GM12878 (cell line): Measurements from ENCODE around the gene AKAP9. TPM values are rescaled to one million over a fixed set of nuclear protein-coding genes. Genes with fewer than 3 reads are reported as not detected.

Source experiments
- ATAC-seq: fragments of 200-7000 bp; cut with Tn5 transposase; 3 replicates; pipeline ENCODE4 v1.9.1; 2020; ENCODE audit warnings: mild to moderate bottlenecking, moderate library complexity
- Bru-seq: library from RNA; stranded (reverse); fragments of 400-500 nt; gene quantifications from one replicate; lab custom pipeline; 2021; lab: Mats Ljungman, UMichigan
- BruChase-seq, 2 experiments: library from RNA; stranded (reverse); fragments of 400-500 nt; gene quantifications; one replicate each; lab custom pipeline; 2021; lab: Mats Ljungman, UMichigan
- BruUV-seq: library from RNA; stranded (reverse); fragments of 400-500 nt; replicated peaks from 2 replicates; lab custom pipeline; 2021; lab: Mats Ljungman, UMichigan
- CTCF ChIA-PET: fragments of 300-600 bp; sonication (Branson Sonifier 250); formaldehyde crosslinking; extraction: SDS; loops from one replicate; lab custom pipeline; 2021; ENCODE audit warnings: inconsistent platforms; lab: Yijun Ruan, JAX
- POLR2A ChIA-PET: fragments of 350-600 bp; formaldehyde crosslinking; extraction: SDS; loops from one replicate; lab custom pipeline; 2021; ENCODE audit warnings: inconsistent platforms; lab: Charles Lee
- RAD21 ChIA-PET: fragments of 300-600 bp; sonication (Branson Sonifier 250); formaldehyde crosslinking; loops from one replicate; lab custom pipeline; 2023; ENCODE audit warnings: antibody characterized with exemption; ENCODE audit not compliant: unreplicated experiment; lab: Charles Lee
- SMC1A ChIA-PET: fragments of 300-600 bp; sonication (Branson Sonifier 250); formaldehyde crosslinking; loops from one replicate; lab custom pipeline; 2023; ENCODE audit not compliant: unreplicated experiment, uncharacterized antibody; lab: Charles Lee
- DNase-seq: peaks from one replicate; pipeline ENCODE4 v3.0.0-alpha.2; 2011; ENCODE audit warnings: low read depth, low spot score
- FAIRE-seq: peaks from 3 replicates; lab custom pipeline; 2011; peaks lifted over from hg19 to GRCh38; lab: Jason Lieb, UNC
- H2AFZ ChIP-seq: 2 replicates; pipeline ENCODE4 v1.6.0; 2011; ENCODE audit warnings: low read depth, low read length, control low read depth; ENCODE audit not compliant: control insufficient read depth
- H3K27ac ChIP-seq: 2 replicates; pipeline ENCODE4 v1.5.1; 2011; ENCODE audit warnings: control low read depth; ENCODE audit not compliant: control insufficient read depth, insufficient read depth
- H3K27me3 ChIP-seq, 2 experiments: replicated peaks in 1 of 2; 2 replicates each; pipeline versions ENCODE4 v1.6.0 to v1.6.1; 2011; ENCODE audit warnings: low read length in 1 of 2; ENCODE audit not compliant: control insufficient read depth in 2 of 2, insufficient read depth in 2 of 2
- H3K36me3 ChIP-seq, 2 experiments: 2 replicates each; pipeline ENCODE4 v1.5.1; 2011; ENCODE audit warnings: low read length in 1 of 2; ENCODE audit not compliant: control insufficient read depth in 2 of 2, insufficient read depth in 2 of 2
- H3K4me1 ChIP-seq: 2 replicates; pipeline ENCODE4 v1.6.1; 2011; ENCODE audit warnings: mild to moderate bottlenecking, low read length, moderate library complexity, mixed read lengths; ENCODE audit not compliant: control insufficient read depth, insufficient read depth
- H3K4me2 ChIP-seq: 2 replicates; pipeline ENCODE4 v1.6.0; 2011; ENCODE audit warnings: control low read depth; ENCODE audit not compliant: control insufficient read depth, insufficient read depth
- H3K4me3 ChIP-seq: fragments of 200-600 bp; sonication (generic); 2 replicates; pipeline ENCODE4 v1.5.1; 2016
- H3K79me2 ChIP-seq: 2 replicates; pipeline ENCODE4 v1.6.0; 2011; ENCODE audit warnings: low read length; ENCODE audit not compliant: control insufficient read depth, insufficient read depth
- H3K9ac ChIP-seq: 2 replicates; pipeline ENCODE4 v1.8.0; 2011; ENCODE audit warnings: low read length, control low read depth, mixed read lengths; ENCODE audit not compliant: control insufficient read depth, insufficient read depth
- H3K9me3 ChIP-seq: replicated peaks from 3 replicates; pipeline ENCODE4 v1.5.1; 2011; ENCODE audit warnings: mild to moderate bottlenecking, low read length; ENCODE audit not compliant: control insufficient read depth, insufficient read depth
- H4K20me1 ChIP-seq: 2 replicates; pipeline ENCODE4 v1.6.0; 2011; ENCODE audit not compliant: control insufficient read depth, insufficient read depth
- IKZF2 ChIP-seq, 2 experiments: fragments of 450-650 bp; IDR thresholded peaks; 2 replicates each; pipeline ENCODE4 v1.6.1; 2017; ENCODE audit warnings: mild to moderate bottlenecking in 2 of 2, moderate library complexity in 2 of 2
- KAT2A ChIP-seq: conservative IDR thresholded peaks from 2 replicates; pipeline ENCODE4 v1.6.1; 2011; ENCODE audit warnings: low read depth, low read length; ENCODE audit not compliant: control insufficient read depth
- SPI1 ChIP-seq: IDR thresholded peaks from 2 replicates; pipeline ENCODE4 v1.6.1; 2011; ENCODE audit warnings: low read depth, mild to moderate bottlenecking, low read length, moderate library complexity, borderline replicate concordance; ENCODE audit not compliant: insufficient read depth
- YBX1 ChIP-seq: fragments of 450-650 bp; IDR thresholded peaks from 2 replicates; pipeline ENCODE4 v1.6.1; 2016; ENCODE audit warnings: antibody characterized with exemption
- WGBS: methylation state at CpG from one replicate; pipeline ENCODE4 v1.1.6; 2016; ENCODE audit warnings: low lambda C conversion rate; ENCODE audit not compliant: insufficient replicate concordance, insufficient coverage; ENCODE audit errors: missing lambda C conversion rate; 5-methylcytosine and 5-hydroxymethylcytosine counted together
- in situ Hi-C: fragments of 300-500 bp; cut with MboI; formaldehyde crosslinking; loops from 9 replicates; pipeline ENCODE4 v1.14.3; 2018; ENCODE audit warnings: mixed read lengths
- intact Hi-C: fragments of 100-400 bp; cut with micrococcal nuclease; formaldehyde crosslinking; loops from one replicate; pipeline ENCODE4 v1.14.2; 2022; ENCODE audit not compliant: unreplicated experiment
- long read RNA-seq, 2 experiments: library from polyadenylated mRNA; unstranded; transcript quantifications; one replicate each; pipeline ENCODE4 v2.0.0, GENCODE V29; 2019 to 2020
- polyA minus RNA-seq, 3 experiments: library from RNA; depleted of rRNA, polyadenylated mRNA; stranded (reverse); fragments of >200 nt; gene quantifications; 2 replicates each; pipeline ENCODE4 v1.2.3, GENCODE V29; 2011
- polyA plus RNA-seq, 11 experiments: library from polyadenylated mRNA; depleted of rRNA in 4 of 11; unstranded in 6 of 11; stranded (reverse) in 5 of 11; fragments of >200 nt; fragmentation: Nextera tagmentation in 4 of 11; fragmentation: Illumina TruSeq in 1 of 11; extraction: Ambion mirVana in 4 of 11; extraction: Trizol in 1 of 11; gene quantifications; 1 replicate in 1 of 11; 2 replicates in 10 of 11; pipeline versions ENCODE4 v1.2.1 to v1.2.3, GENCODE V29; 2011 to 2016; ENCODE audit warnings: inconsistent platforms in 2 of 11, missing spikeins in 2 of 11, low read depth in 1 of 11
- total RNA-seq, 4 experiments: library from RNA; depleted of rRNA in 3 of 4; stranded (reverse); fragments of >200 nt in 3 of 4; fragmentation: Illumina TruSeq in 1 of 4; extraction: Trizol in 1 of 4; gene quantifications; 2 replicates each; pipeline versions ENCODE4 v1.2.1 to v1.2.3, GENCODE V29; 2013 to 2021
- TF ChIP-seq, protein P1 (sequence below): fragments of 450-650 bp; formaldehyde crosslinking; IDR thresholded peaks from 2 replicates; pipeline ENCODE4 v1.5.0; 2022; ENCODE audit warnings: mild to moderate bottlenecking, missing genetic modification characterization
- TF ChIP-seq, protein P2 (sequence below): fragments of 450-650 bp; IDR thresholded peaks from 2 replicates; pipeline ENCODE4 v1.6.1; 2016; ENCODE audit warnings: mild to moderate bottlenecking, moderate library complexity, borderline replicate concordance

The AKAP9 gene
- 258 and 262 TPM in 2 replicates for total RNA-seq (2013; cell fraction: nucleolus; rRNA removed)
- total RNA-seq (2014; rRNA removed) (31.6 and 36.7 TPM in 2 replicates), total RNA-seq (2014; rRNA removed; fragmentation: Illumina TruSeq; extraction: Trizol) (62.8 TPM in 2 replicates), total RNA-seq (2021) (27.8 and 28.6 TPM in 2 replicates), polyA plus RNA-seq (2011; rRNA removed) (30.6 and 52.0 TPM in 2 replicates), polyA plus RNA-seq (2014; fragmentation: Illumina TruSeq; extraction: Trizol) (31.6 and 44.3 TPM in 2 replicates), polyA plus RNA-seq (2014; fragmentation: Nextera tagmentation; extraction: Ambion mirVana) (10 to 100 TPM; 21.1 to 42.8 TPM), polyA plus RNA-seq (2014; rRNA removed) (14.6 and 22.0 TPM in 2 replicates), polyA plus RNA-seq (2016; fragmentation: Nextera tagmentation; extraction: Ambion mirVana) (10 to 100 TPM; 41.3 to 46.8 TPM), polyA minus RNA-seq (2011; rRNA and poly(A)+ RNA removed) (21.4 and 35.3 TPM in 2 replicates), Bru-seq, nascent RNA (percentile 80 among the genes with signal in this experiment), BruChase-seq, experiment 1, labeled RNA remaining after a 6-hour chase (percentile 82 among the genes with signal in this experiment), BruChase-seq, experiment 2, labeled RNA remaining after a 2-hour chase (percentile 84 among the genes with signal in this experiment)
- polyA plus RNA-seq (2011; ENCODE audit: low read depth): 16.7 TPM
- polyA plus RNA-seq (2011; cell fraction: cytosol; rRNA removed): 7.9 and 8.1 TPM in 2 replicates
- 33.4 and 37.0 TPM in 2 replicates for polyA plus RNA-seq (2011; cell fraction: nucleus; rRNA removed)
- polyA plus RNA-seq (2012): 26.2 and 26.6 TPM in 2 replicates
- polyA minus RNA-seq (2011; cell fraction: cytosol; rRNA and poly(A)+ RNA removed): 13.9 and 17.5 TPM in 2 replicates
- polyA minus RNA-seq (2011; cell fraction: nucleus; rRNA and poly(A)+ RNA removed): 44.7 and 70.8 TPM in 2 replicates
- long read RNA-seq, experiment 1, partial matches to known transcripts: 5 of 14 reads
- long read RNA-seq, experiment 1, other reads (novel, unspliced or antisense): 6 of 14 reads
- long read RNA-seq, experiment 2, transcript AKAP9-205 (7 exons, 1,356 nt): major isoform, 6 of 54 reads
- long read RNA-seq, experiment 2, partial matches to known transcripts: 30 of 54 reads
- long read RNA-seq, experiment 2, other reads (novel, unspliced or antisense): 18 of 54 reads

DNA sequence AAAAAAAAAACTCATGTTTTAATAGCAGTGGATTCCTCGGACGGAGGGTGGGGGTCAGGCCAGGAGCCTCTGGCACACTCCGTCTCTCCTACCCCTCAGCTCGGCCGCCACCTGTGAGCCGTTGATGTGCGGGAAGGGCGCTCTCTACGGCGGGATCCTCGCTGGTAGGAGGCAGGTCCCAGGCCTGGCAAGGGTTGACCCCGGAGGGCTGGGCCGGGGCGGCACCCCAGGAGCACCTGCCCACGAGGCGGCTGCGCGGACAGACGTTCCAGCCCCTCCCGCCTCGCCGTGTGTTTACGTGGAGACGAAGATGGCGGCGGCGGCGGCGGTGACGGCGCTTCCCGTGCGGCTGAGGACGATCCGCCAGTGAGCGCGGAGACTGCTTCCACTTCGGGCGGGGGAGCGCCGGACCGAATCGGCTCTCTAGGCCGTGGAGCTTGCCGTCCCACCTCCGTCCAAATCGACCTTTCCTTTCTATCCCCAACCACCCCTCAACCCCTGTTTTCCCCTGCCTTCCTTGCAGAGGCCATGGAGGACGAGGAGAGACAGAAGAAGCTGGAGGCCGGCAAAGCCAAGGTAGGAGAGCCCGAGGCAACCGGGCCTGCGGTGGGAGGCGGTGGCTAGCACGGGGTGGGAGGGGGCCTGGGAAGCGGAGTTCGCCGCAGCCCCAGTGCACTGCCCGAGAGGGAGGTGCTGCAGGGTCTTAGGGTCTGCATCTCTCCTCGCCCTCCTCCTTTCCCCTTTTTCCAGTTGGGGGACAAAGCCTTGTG, at the start of gene AKAP9:
Gene AKAP9, plus strand, starts transcription at position 291 of the 770 bp plus-strand sequence. Its CDS starts 238 bp downstream, at position 529.
- H3K4me1 ChIP-seq: peaks cover 5% of the 10 kb centered on the region; the same call in 1 of the 2 replicates
- no peaks in the 10 kb centered on the region for H3K36me3 ChIP-seq
- DNase-seq (peak; percentile 44), ATAC-seq (peak; percentile 96), FAIRE-seq (peak; percentile 73)
- ChIA-PET RAD21 (interaction anchor here (0.6 to 4.2 kb wide), 7 partner anchors 11 to 588 kb away, joined by 3 to 16 read pairs (median 3); partner anchors contain the start of genes ANKIB1, GATAD1, KRIT1 and MTERF1), POLR2A (interaction anchor here (0.6 to 2.2 kb wide), 10 partner anchors 12 to 873 kb away, joined by 3 to 8 read pairs (median 5); partner anchors contain the start of genes CYP51A1 and GATAD1), CTCF (interaction anchor here (1.1 to 6.4 kb wide), 11 partner anchors 9 to 548 kb away, joined by 3 to 54 read pairs (median 7); partner anchors contain the start of genes GATAD1 and MTERF1), SMC1A (interaction anchor here (0.8 to 3.1 kb wide), 9 partner anchors 9 to 506 kb away, joined by 3 to 14 read pairs (median 4); partner anchors contain the start of genes GATAD1 and MTERF1)
- peak within 1 kb of the TSS; percentile 84 for H3K27ac ChIP-seq
- intact Hi-C loops: loop anchor here (2.0 to 10.0 kb wide), 4 partner anchors 60 to 647 kb away; partner anchors contain the start of genes CYP51A1, GATAD1 and MTERF1
- H4K20me1 ChIP-seq: no peaks in the 10 kb centered on the region
- H3K9ac ChIP-seq: peak within 1 kb of the TSS; percentile 81
- WGBS: under 1% methylated on average over 49 of the region's 59 CpGs
- H3K27me3 ChIP-seq: no peaks in the 10 kb centered on the region
- BruUV-seq: no TSS peak
- in situ Hi-C loops: no loop called here
- H3K4me3 ChIP-seq: peak within 1 kb of the TSS; percentile 98
- H2AFZ ChIP-seq: peak within 1 kb of the TSS; percentile 97
- peaks cover 43% of the 10 kb centered on the region for H3K79me2 ChIP-seq
- H3K4me2 ChIP-seq: peak within 1 kb of the TSS; percentile 93
- no peaks in the 10 kb centered on the region for H3K9me3 ChIP-seq
- TF ChIP-seq IKZF2 (IDR thresholded peaks at IDR 0.05) (peak in 1 of 2 experiments; percentile 26; a peak in 1 of 4 replicates), YBX1 (no peak), SPI1 (no peak), KAT2A (no peak)
- TF ChIP-seq, protein P1, sequence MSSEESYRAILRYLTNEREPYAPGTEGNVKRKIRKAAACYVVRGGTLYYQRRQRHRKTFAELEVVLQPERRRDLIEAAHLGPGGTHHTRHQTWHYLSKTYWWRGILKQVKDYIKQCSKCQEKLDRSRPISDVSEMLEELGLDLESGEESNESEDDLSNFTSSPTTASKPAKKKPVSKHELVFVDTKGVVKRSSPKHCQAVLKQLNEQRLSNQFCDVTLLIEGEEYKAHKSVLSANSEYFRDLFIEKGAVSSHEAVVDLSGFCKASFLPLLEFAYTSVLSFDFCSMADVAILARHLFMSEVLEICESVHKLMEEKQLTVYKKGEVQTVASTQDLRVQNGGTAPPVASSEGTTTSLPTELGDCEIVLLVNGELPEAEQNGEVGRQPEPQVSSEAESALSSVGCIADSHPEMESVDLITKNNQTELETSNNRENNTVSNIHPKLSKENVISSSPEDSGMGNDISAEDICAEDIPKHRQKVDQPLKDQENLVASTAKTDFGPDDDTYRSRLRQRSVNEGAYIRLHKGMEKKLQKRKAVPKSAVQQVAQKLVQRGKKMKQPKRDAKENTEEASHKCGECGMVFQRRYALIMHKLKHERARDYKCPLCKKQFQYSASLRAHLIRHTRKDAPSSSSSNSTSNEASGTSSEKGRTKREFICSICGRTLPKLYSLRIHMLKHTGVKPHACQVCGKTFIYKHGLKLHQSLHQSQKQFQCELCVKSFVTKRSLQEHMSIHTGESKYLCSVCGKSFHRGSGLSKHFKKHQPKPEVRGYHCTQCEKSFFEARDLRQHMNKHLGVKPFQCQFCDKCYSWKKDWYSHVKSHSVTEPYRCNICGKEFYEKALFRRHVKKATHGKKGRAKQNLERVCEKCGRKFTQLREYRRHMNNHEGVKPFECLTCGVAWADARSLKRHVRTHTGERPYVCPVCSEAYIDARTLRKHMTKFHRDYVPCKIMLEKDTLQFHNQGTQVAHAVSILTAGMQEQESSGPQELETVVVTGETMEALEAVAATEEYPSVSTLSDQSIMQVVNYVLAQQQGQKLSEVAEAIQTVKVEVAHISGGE (CRISPR knock-in tag): no peak
- TF ChIP-seq, protein P2, sequence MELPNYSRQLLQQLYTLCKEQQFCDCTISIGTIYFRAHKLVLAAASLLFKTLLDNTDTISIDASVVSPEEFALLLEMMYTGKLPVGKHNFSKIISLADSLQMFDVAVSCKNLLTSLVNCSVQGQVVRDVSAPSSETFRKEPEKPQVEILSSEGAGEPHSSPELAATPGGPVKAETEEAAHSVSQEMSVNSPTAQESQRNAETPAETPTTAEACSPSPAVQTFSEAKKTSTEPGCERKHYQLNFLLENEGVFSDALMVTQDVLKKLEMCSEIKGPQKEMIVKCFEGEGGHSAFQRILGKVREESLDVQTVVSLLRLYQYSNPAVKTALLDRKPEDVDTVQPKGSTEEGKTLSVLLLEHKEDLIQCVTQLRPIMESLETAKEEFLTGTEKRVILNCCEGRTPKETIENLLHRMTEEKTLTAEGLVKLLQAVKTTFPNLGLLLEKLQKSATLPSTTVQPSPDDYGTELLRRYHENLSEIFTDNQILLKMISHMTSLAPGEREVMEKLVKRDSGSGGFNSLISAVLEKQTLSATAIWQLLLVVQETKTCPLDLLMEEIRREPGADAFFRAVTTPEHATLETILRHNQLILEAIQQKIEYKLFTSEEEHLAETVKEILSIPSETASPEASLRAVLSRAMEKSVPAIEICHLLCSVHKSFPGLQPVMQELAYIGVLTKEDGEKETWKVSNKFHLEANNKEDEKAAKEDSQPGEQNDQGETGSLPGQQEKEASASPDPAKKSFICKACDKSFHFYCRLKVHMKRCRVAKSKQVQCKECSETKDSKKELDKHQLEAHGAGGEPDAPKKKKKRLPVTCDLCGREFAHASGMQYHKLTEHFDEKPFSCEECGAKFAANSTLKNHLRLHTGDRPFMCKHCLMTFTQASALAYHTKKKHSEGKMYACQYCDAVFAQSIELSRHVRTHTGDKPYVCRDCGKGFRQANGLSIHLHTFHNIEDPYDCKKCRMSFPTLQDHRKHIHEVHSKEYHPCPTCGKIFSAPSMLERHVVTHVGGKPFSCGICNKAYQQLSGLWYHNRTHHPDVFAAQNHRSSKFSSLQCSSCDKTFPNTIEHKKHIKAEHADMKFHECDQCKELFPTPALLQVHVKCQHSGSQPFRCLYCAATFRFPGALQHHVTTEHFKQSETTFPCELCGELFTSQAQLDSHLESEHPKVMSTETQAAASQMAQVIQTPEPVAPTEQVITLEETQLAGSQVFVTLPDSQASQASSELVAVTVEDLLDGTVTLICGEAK: no peak
